Tibial artery (tissue), 4 donors: Measurements from ENCODE around the gene TCOF1.

ENCODE experiments used
- DNase-seq, 2 donors: peaks; one replicate each; pipeline ENCODE4 v3.0.0-alpha.2; 2019
- H3K27ac ChIP-seq, 2 donors: fragments of 200-600 bp; sonication (generic) in 1 of 2; 1 replicate in 1 of 2; 2 replicates in 1 of 2; pipeline ENCODE4 v1.5.1; 2018 to 2019; ENCODE audit warnings: mild to moderate bottlenecking in 1 of 2
- H3K27me3 ChIP-seq, 2 donors: fragments of 200-600 bp; sonication (generic) in 1 of 2; one replicate each; pipeline versions ENCODE4 v1.5.1 to v1.6.0; 2016 to 2019
- H3K36me3 ChIP-seq, 3 donors: fragments of 200-600 bp; sonication (generic) in 2 of 3; one replicate each; pipeline ENCODE4 v1.5.1; 2016 to 2019; ENCODE audit warnings: mild to moderate bottlenecking in 2 of 3
- H3K4me1 ChIP-seq, 4 donors: fragments of 200-600 bp; sonication (generic) in 2 of 4; 1 replicate in 3 of 4; 2 replicates in 1 of 4; pipeline ENCODE4 v1.5.1; 2016 to 2019
- H3K4me3 ChIP-seq, 2 donors: fragments of 200-600 bp; sonication (generic) in 1 of 2; 1 replicate in 1 of 2; 2 replicates in 1 of 2; pipeline ENCODE4 v1.5.1; 2018 to 2019; ENCODE audit warnings: mild to moderate bottlenecking in 2 of 2
- H3K9me3 ChIP-seq, 3 donors: fragments of 200-600 bp; sonication (generic) in 1 of 3; one replicate each; pipeline ENCODE4 v1.5.1; 2016 to 2019
- intact Hi-C: fragments of 100-400 bp; cut with DNase I; formaldehyde crosslinking; loops from one replicate; pipeline ENCODE4 v1.15.0; 2023; ENCODE audit warnings: low total_unique reads
- TF ChIP-seq, protein P1 (sequence below), 2 experiments: fragments of 200-600 bp in 1 of 2; fragments of 450-650 bp in 1 of 2; IDR thresholded peaks; one replicate each; pipeline ENCODE4 v1.5.1; 2017 to 2019; ENCODE audit warnings: antibody characterized with exemption in 2 of 2, mild to moderate bottlenecking in 1 of 2, moderate library complexity in 1 of 2

TCOF1 gene

DNA sequence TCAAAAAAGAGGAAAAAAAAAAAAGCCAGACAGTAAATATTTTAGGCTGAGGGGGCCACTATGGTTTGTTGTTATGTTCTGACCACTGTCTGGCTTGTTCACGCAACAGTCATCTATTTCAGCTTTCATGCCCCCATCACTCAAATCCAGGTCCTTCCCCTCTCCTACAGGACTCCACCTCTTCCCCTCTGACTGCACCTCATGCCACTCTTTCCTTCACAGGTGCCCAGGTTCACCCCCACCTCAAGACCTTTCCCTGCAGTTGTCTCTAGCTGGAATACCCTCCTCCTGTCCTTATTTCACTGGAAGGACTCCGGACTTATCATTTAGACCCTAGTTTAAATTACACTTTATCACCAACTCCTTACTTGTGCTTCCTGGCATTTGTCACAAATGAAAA, 88.6 kb downstream of the TCOF1 start:
- TF ChIP-seq, protein P1, sequence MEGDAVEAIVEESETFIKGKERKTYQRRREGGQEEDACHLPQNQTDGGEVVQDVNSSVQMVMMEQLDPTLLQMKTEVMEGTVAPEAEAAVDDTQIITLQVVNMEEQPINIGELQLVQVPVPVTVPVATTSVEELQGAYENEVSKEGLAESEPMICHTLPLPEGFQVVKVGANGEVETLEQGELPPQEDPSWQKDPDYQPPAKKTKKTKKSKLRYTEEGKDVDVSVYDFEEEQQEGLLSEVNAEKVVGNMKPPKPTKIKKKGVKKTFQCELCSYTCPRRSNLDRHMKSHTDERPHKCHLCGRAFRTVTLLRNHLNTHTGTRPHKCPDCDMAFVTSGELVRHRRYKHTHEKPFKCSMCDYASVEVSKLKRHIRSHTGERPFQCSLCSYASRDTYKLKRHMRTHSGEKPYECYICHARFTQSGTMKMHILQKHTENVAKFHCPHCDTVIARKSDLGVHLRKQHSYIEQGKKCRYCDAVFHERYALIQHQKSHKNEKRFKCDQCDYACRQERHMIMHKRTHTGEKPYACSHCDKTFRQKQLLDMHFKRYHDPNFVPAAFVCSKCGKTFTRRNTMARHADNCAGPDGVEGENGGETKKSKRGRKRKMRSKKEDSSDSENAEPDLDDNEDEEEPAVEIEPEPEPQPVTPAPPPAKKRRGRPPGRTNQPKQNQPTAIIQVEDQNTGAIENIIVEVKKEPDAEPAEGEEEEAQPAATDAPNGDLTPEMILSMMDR (IDR thresholded peaks at IDR 0.05): no peak
- H3K4me1 ChIP-seq: peaks cover 0 to 32% (median 14%) of the 10 kb centered on the region in 4 donors
- H3K27ac ChIP-seq: no peak overlapping the region
- intact Hi-C loops: no loop called here
- no peaks in the 10 kb centered on the region for H3K9me3 ChIP-seq
- peaks cover 48 to 68% (median 48%) of the 10 kb centered on the region in 3 donors for H3K36me3 ChIP-seq
- no peak for DNase-seq
- no peak overlapping the region for H3K4me3 ChIP-seq
- no peaks in the 10 kb centered on the region for H3K27me3 ChIP-seq

DNA sequence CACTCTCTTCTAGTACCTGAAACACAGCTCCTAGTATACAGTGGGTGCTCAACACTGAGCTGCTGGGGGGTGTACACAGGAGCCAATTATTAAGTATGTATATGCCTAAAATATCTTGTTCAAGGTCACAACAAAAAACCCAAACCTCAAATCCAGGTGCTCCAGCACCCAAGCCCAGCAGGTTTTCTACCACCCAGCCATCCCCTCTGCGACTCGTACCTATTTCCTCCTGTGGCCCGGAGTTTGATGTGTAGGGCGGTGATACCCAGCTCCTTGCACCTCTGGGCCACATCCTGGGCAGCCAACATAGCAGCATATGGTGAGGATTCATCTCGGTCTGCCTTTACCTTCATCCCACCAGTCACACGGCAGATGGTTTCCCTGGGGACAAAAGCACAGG, 89.1 kb downstream of the TCOF1 start:
- H3K27ac ChIP-seq: no peak overlapping the region
- no peak for DNase-seq
- no peak overlapping the region for H3K4me3 ChIP-seq
- H3K4me1 ChIP-seq: peaks cover 0 to 32% (median 14%) of the 10 kb centered on the region in 4 donors
- no peaks in the 10 kb centered on the region for H3K27me3 ChIP-seq
- peaks cover 48 to 63% (median 48%) of the 10 kb centered on the region in 3 donors for H3K36me3 ChIP-seq
- intact Hi-C loops: no loop called here
- H3K9me3 ChIP-seq: no peaks in the 10 kb centered on the region
- TF ChIP-seq, protein P1 (IDR thresholded peaks at IDR 0.05): no peak

DNA sequence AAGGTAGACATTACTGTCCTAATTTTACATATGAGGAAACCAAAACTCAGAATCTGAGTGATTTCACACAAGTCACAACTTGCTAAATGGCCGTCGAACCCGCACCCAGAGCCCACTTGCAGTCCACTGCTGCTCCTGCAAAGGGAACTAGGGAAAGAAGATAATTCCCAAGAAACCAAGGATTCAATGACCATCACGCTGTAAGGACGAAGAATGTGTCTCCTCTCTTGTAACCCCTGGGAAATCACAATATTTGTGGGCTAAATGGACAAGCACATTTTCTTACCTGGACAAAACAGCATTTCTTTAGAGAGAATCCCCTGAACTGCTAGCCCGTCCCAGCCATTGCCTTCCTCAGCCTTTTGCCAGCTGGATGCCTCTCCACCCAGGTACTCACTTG, 89.7 kb downstream of the TCOF1 start:
- Histone ChIP-seq H3K4me3 (no peak overlapping the region), H3K9me3 (no peaks in the 10 kb centered on the region), H3K27ac (no peak overlapping the region), H3K36me3 (peaks cover 48 to 57% (median 48%) of the 10 kb centered on the region in 3 donors), H3K4me1 (peaks cover 0 to 26% (median 14%) of the 10 kb centered on the region in 4 donors), H3K27me3 (no peaks in the 10 kb centered on the region)
- intact Hi-C loops: no loop called here
- TF ChIP-seq, protein P1 (IDR thresholded peaks at IDR 0.05): no peak
- no peak for DNase-seq

DNA sequence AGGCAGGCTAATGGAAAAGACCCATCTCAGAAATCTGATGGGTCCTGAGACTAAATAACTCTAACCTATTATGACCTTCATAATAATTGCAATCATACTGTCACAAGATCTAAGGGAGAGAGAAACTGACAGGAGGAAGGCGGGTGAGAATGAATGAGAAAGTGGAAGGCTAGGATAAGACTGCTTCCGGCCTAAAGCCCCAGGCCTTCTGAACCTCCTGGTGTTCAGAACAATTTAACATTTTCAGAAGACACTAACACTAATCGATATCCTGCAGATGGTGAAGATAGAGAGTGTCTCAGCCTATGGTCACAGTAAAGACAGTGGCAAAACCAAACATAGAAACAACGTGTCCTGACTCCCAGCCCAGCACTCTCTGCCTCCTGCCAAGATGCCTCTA, 90.8 kb downstream of the TCOF1 start:
- H3K27me3 ChIP-seq: no peaks in the 10 kb centered on the region
- peak overlapping the region; percentile 68 to 69 for H3K4me3 ChIP-seq
- peak overlapping the region; percentile 89 to 94 for H3K27ac ChIP-seq
- H3K36me3 ChIP-seq: peaks cover 44 to 45% (median 45%) of the 10 kb centered on the region in 3 donors
- DNase-seq: no peak
- intact Hi-C loops: no loop called here
- TF ChIP-seq, protein P1 (IDR thresholded peaks at IDR 0.05): no peak
- H3K4me1 ChIP-seq: peaks cover 0 to 25% (median 14%) of the 10 kb centered on the region in 4 donors
- no peaks in the 10 kb centered on the region for H3K9me3 ChIP-seq

DNA sequence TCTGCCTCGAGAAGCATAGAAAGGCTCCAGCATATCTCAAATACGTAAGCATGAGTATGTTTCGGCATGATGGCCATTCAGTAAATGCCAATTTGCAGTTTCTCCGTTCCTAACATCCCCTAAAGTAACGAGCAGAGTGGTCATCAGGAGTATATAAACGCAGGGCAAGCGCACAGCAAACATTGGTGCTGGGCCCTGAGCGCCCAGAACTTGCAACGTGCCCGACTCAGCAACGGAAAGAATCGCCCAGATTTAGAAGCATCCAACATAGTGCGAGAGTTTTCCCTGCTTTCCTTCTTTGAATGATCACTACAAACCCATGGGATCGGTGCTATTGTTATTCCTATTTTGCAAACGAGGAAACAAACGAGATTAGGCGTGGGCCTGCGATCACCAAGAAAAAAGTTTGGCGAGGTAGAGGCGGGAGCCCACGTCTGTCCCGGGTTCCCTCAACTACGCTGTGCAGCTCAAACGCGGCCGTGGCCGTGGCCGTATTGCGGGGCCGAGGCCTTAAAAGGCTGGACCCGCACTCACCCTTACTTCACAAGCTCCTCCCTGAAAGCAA, 91.5 kb downstream of the TCOF1 start:
- Histone ChIP-seq H3K36me3 (peaks cover 37 to 38% (median 38%) of the 10 kb centered on the region in 3 donors), H3K4me1 (peaks cover 0 to 25% (median 14%) of the 10 kb centered on the region in 4 donors), H3K27ac (peak overlapping the region; percentile 89 to 94), H3K9me3 (no peaks in the 10 kb centered on the region), H3K27me3 (no peaks in the 10 kb centered on the region), H3K4me3 (peak overlapping the region; percentile 68 to 69)
- no peak for DNase-seq
- intact Hi-C loops: no loop called here
- TF ChIP-seq, protein P1 (IDR thresholded peaks at IDR 0.05): no peak
